Lung (tissue), 12 donors: ENCODE results near the gene TBX2. TPM values are rescaled to one million over a fixed set of nuclear protein-coding genes. Genes with fewer than 3 reads are reported as not detected.
A peak's percentile ranks its signal among the peaks of the same experiment; 100 is the strongest.

Source experiments
- ATAC-seq: fragments of 200-7000 bp; cut with Tn5 transposase; one replicate; pipeline ENCODE4 v1.9.1; 2020; ENCODE audit warnings: moderate number of reproducible peaks; ENCODE audit not compliant: insufficient read depth, low FRiP score
- DNase-seq, 3 donors: peaks; one replicate each; pipeline ENCODE4 v3.0.0-alpha.2; 2013 to 2017
- H3K27ac ChIP-seq, 2 donors: one replicate each; pipeline ENCODE4 v1.5.1; 2013; ENCODE audit warnings: mild to moderate bottlenecking in 2 of 2, moderate library complexity in 2 of 2, control low read depth in 1 of 2, inconsistent platforms in 1 of 2, low read depth in 1 of 2, low read length in 1 of 2
- H3K27me3 ChIP-seq, 3 donors: one replicate each; pipeline ENCODE4 v1.5.1; 2013; ENCODE audit warnings: low read length in 2 of 3; ENCODE audit not compliant: control insufficient read depth in 3 of 3, insufficient read depth in 3 of 3
- H3K36me3 ChIP-seq, 4 donors: one replicate each; pipeline ENCODE4 v1.5.1; 2013; ENCODE audit warnings: low read length in 4 of 4, mild to moderate bottlenecking in 1 of 4, moderate library complexity in 1 of 4; ENCODE audit not compliant: control insufficient read depth in 4 of 4, insufficient read depth in 4 of 4
- H3K4me1 ChIP-seq, 5 donors: one replicate each; pipeline ENCODE4 v1.5.1; 2013; ENCODE audit warnings: low read length in 5 of 5, mild to moderate bottlenecking in 2 of 5, moderate library complexity in 1 of 5; ENCODE audit not compliant: control insufficient read depth in 5 of 5, insufficient read depth in 5 of 5
- H3K4me3 ChIP-seq: one replicate; pipeline ENCODE4 v1.5.1; 2013; ENCODE audit warnings: mild to moderate bottlenecking, control low read depth, moderate library complexity
- H3K9ac ChIP-seq, 2 donors: one replicate each; pipeline ENCODE4 v1.5.1; 2013; ENCODE audit warnings: low read length in 2 of 2, control low read depth in 1 of 2; ENCODE audit not compliant: insufficient read depth in 1 of 2
- H3K9me3 ChIP-seq, 4 donors: one replicate each; pipeline ENCODE4 v1.5.1; 2013; ENCODE audit warnings: low read length in 3 of 4, mild to moderate bottlenecking in 1 of 4, moderate library complexity in 1 of 4; ENCODE audit not compliant: control insufficient read depth in 4 of 4, insufficient read depth in 3 of 4
- CTCF ChIP-seq: IDR thresholded peaks from 2 replicates; pipeline ENCODE4 v1.5.1; 2012; ENCODE audit warnings: mild to moderate bottlenecking; ENCODE audit errors: control extremely low read depth, extremely low read depth
- WGBS, 2 donors: extraction: QIAGEN DNeasy Blood & Tissue Kit; methylation state at CpG; one replicate each; pipeline ENCODE4 v1.1.7; 2013; 5-methylcytosine and 5-hydroxymethylcytosine counted together
- polyA plus RNA-seq, 2 donors: library from polyadenylated mRNA; stranded (reverse); fragments of 200-250 nt; gene quantifications; one replicate each; pipeline ENCODE4 v1.2.1, GENCODE V29; 2013
- total RNA-seq, 2 donors: library from RNA; depleted of rRNA in 1 of 2; stranded (reverse); fragments of >200 nt in 1 of 2; gene quantifications; one replicate each; pipeline ENCODE4 v1.2.1, GENCODE V29; 2014 to 2021
- donor health status: control.
- donor health status: control.
- donor health status: Bipolar disorder and iron deficiency.
- donor health status: healthy.
- donor health status: DM: yes; HTN: yes; CAD: no.

The TBX2 gene
- total and polyA plus RNA-seq, 4 donors, result 44.5 to 155 (median 79.2) TPM

- DNase-seq, result peak; percentile 30 to 52 (median 50)
- no peak for ATAC-seq
- Histone ChIP-seq H3K4me3 (peak overlapping the region; percentile 52), H3K9ac (peak overlapping the region; percentile 77 to 96), H3K9me3 (no peaks in the 10 kb centered on the region), H3K27ac (peak overlapping the region in 1 of 2 donors; percentile 81), H3K36me3 (peaks cover 0 to 67% (median 13%) of the 10 kb centered on the region in 4 donors), H3K27me3 (peaks cover 10 to 70% (median 13%) of the 10 kb centered on the region in 3 donors), H3K4me1 (peaks cover 2 to 38% (median 16%) of the 10 kb centered on the region in 5 donors)
- no peak for TF ChIP-seq CTCF
- 23 to 43% methylated on average over 18 of the region's 18 CpGs for WGBS, 2 donors
Observed at GRCh38 chr17:61455324-61456060, 55.8 kb downstream of the TBX2 start.

GRCh38 chr17:61456061-61456681 is 56.5 kb downstream of the TBX2 start:
- 11 to 24% methylated on average over 42 to 47 of the region's 47 CpGs for whole genome bisulfite sequencing, 2 donors
- Histone ChIP-seq H3K9ac (peak overlapping the region; percentile 55 to 96), H3K9me3 (no peaks in the 10 kb centered on the region), H3K27ac (peak overlapping the region in 1 of 2 donors; percentile 81), H3K4me3 (peak overlapping the region; percentile 52), H3K36me3 (peaks cover 0 to 67% (median 13%) of the 10 kb centered on the region in 4 donors), H3K4me1 (peaks cover 2 to 36% (median 14%) of the 10 kb centered on the region in 5 donors), H3K27me3 (peaks cover 10 to 64% (median 12%) of the 10 kb centered on the region in 3 donors)
- no peak for TF ChIP-seq CTCF
- DNase-seq (peak; percentile 65 to 79 (median 68)), ATAC-seq (no peak)

DNA sequence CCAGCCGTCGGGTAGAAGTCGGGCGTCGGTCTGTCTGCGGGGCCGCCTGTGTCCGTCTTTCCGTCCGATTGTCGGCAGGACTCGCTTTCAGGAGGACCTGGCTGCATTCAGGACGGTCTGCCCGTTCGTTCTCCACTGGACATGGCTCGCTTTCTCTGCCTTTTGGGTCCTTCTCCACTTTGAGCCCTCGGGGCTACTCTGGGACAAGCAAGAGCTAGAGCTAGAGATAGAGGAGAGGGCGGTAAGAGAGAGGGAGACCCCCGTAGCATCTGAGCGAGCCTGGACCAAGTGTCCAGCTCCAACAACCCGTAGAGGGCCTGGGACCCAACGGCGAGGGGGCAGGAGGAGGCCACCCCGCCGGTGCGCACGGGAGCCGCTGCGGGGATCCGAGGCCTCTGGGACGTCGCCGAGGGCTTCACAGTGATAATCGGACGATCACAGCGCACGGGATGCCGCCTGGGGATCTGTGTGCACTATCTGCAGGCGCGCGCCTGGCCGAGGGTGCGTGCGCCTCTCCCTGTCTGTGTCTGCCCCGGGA is 57.1 kb downstream of the TBX2 start:
- DNase-seq, result no peak
- Histone ChIP-seq H3K27me3 (peaks cover 10 to 62% (median 12%) of the 10 kb centered on the region in 3 donors), H3K4me3 (peak overlapping the region; percentile 38), H3K4me1 (peaks cover 2 to 40% (median 18%) of the 10 kb centered on the region in 5 donors), H3K9ac (peak overlapping the region; percentile 55 to 90), H3K9me3 (no peaks in the 10 kb centered on the region), H3K36me3 (peaks cover 0 to 67% (median 13%) of the 10 kb centered on the region in 4 donors), H3K27ac (peak overlapping the region in 1 of 2 donors; percentile 81)
- ATAC-seq, result no peak
- no peak for TF ChIP-seq CTCF
- WGBS, 2 donors, result 6 to 17% methylated on average over 45 of the region's 45 CpGs
